HL-60 (cell line): ENCODE measurements around the gene DEFB132.

ENCODE experiments used
- DNase-seq, 2 experiments: peaks; one replicate each; pipeline ENCODE4 v3.0.0-alpha.2; 2010 to 2020; ENCODE audit warnings: low read depth in 1 of 2, low spot score in 1 of 2
- H3K27ac ChIP-seq: fragments of 250-450 bp; sonication (Bioruptor Pico); replicated peaks from 2 replicates; pipeline ENCODE4 v1.5.1; 2020; ENCODE audit warnings: mild to moderate bottlenecking, moderate library complexity
- H3K27me3 ChIP-seq: fragments of 250-450 bp; sonication (Bioruptor Pico); 2 replicates; pipeline ENCODE4 v1.5.1; 2021; ENCODE audit warnings: mild to moderate bottlenecking, moderate library complexity; ENCODE audit not compliant: insufficient read depth, poor library complexity, severe bottlenecking
- H3K4me3 ChIP-seq: replicated peaks from 2 replicates; pipeline ENCODE4 v1.5.1; 2011; ENCODE audit warnings: mild to moderate bottlenecking, control low read depth, low read length; ENCODE audit not compliant: insufficient read depth
- GABPA ChIP-seq: IDR thresholded peaks from 2 replicates; pipeline ENCODE4 v1.6.1; 2012; ENCODE audit warnings: low read depth
- POLR2AphosphoS5 ChIP-seq: IDR thresholded peaks from 2 replicates; pipeline ENCODE4 v1.6.1; 2012; ENCODE audit warnings: low read depth
- SPI1 ChIP-seq: IDR thresholded peaks from 2 replicates; pipeline ENCODE4 v1.6.1; 2012; ENCODE audit warnings: low read depth, mild to moderate bottlenecking, borderline replicate concordance
- TF ChIP-seq, protein P1 (sequence below): IDR thresholded peaks from 2 replicates; pipeline ENCODE4 v1.6.1; 2012; ENCODE audit warnings: low read depth; ENCODE audit not compliant: insufficient replicate concordance
- TF ChIP-seq, protein P2 (sequence below): IDR thresholded peaks from one replicate; pipeline ENCODE4 v1.5.1; 2011; ENCODE audit warnings: low read length, control low read depth, inconsistent platforms; ENCODE audit not compliant: insufficient read depth

DEFB132 gene

DNA sequence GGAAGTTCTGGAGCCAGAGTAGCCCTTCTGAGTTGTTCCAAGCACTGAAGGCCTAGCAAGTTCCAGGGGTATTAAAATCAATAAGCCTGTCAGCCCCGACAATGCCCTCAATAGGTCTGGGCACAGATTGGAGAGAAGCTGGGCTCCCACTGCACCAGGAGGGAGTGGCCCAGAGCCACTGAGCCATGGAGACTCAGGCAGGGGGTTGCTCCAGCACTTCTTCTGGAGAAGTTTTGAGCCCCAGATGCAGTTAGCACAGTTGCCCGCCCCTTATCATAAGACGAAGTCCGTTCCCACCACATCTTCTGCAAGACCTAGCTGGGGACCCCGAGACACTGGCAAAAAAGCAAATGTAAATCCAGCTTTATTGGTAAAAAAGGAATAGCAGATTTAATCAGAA, 13.0 kb downstream of the DEFB132 start:
- Histone ChIP-seq H3K27ac (no peak overlapping the region), H3K4me3 (no peak overlapping the region), H3K27me3 (no peaks in the 10 kb centered on the region)
- TF ChIP-seq, protein P1, sequence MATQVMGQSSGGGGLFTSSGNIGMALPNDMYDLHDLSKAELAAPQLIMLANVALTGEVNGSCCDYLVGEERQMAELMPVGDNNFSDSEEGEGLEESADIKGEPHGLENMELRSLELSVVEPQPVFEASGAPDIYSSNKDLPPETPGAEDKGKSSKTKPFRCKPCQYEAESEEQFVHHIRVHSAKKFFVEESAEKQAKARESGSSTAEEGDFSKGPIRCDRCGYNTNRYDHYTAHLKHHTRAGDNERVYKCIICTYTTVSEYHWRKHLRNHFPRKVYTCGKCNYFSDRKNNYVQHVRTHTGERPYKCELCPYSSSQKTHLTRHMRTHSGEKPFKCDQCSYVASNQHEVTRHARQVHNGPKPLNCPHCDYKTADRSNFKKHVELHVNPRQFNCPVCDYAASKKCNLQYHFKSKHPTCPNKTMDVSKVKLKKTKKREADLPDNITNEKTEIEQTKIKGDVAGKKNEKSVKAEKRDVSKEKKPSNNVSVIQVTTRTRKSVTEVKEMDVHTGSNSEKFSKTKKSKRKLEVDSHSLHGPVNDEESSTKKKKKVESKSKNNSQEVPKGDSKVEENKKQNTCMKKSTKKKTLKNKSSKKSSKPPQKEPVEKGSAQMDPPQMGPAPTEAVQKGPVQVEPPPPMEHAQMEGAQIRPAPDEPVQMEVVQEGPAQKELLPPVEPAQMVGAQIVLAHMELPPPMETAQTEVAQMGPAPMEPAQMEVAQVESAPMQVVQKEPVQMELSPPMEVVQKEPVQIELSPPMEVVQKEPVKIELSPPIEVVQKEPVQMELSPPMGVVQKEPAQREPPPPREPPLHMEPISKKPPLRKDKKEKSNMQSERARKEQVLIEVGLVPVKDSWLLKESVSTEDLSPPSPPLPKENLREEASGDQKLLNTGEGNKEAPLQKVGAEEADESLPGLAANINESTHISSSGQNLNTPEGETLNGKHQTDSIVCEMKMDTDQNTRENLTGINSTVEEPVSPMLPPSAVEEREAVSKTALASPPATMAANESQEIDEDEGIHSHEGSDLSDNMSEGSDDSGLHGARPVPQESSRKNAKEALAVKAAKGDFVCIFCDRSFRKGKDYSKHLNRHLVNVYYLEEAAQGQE = no peak
- TF ChIP-seq SPI1 (no peak), POLR2AphosphoS5 (no peak), GABPA (no peak)
- TF ChIP-seq, protein P2, sequence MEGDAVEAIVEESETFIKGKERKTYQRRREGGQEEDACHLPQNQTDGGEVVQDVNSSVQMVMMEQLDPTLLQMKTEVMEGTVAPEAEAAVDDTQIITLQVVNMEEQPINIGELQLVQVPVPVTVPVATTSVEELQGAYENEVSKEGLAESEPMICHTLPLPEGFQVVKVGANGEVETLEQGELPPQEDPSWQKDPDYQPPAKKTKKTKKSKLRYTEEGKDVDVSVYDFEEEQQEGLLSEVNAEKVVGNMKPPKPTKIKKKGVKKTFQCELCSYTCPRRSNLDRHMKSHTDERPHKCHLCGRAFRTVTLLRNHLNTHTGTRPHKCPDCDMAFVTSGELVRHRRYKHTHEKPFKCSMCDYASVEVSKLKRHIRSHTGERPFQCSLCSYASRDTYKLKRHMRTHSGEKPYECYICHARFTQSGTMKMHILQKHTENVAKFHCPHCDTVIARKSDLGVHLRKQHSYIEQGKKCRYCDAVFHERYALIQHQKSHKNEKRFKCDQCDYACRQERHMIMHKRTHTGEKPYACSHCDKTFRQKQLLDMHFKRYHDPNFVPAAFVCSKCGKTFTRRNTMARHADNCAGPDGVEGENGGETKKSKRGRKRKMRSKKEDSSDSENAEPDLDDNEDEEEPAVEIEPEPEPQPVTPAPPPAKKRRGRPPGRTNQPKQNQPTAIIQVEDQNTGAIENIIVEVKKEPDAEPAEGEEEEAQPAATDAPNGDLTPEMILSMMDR = no peak
- no peak for DNase-seq

DNA sequence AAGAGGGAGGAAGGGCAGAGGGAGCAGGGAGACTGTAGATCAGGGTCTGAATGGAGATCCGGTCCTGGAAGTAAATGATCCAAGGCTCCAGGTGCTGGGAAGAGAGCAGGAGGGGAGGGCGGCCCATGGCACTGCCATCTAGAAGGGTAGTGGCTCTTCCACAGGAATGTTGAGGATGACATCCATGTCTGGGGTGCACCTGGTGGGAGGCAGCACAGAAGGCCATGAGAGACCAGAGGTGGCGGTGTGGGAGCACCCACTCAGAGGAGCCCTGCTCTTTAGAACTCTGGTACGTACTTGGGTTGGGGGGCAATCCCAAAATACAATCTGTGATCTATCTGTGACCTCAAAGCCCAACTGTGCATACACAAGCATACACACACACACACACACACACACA, 13.5 kb downstream of the DEFB132 start:
- no peak overlapping the region for H3K4me3 ChIP-seq
- DNase-seq = no peak
- no peaks in the 10 kb centered on the region for H3K27me3 ChIP-seq
- H3K27ac ChIP-seq = no peak overlapping the region
- no peak for TF ChIP-seq GABPA
- no peak for TF ChIP-seq POLR2AphosphoS5
- TF ChIP-seq SPI1 = no peak
- TF ChIP-seq, protein P2 = no peak
- TF ChIP-seq, protein P1 = no peak

DNA sequence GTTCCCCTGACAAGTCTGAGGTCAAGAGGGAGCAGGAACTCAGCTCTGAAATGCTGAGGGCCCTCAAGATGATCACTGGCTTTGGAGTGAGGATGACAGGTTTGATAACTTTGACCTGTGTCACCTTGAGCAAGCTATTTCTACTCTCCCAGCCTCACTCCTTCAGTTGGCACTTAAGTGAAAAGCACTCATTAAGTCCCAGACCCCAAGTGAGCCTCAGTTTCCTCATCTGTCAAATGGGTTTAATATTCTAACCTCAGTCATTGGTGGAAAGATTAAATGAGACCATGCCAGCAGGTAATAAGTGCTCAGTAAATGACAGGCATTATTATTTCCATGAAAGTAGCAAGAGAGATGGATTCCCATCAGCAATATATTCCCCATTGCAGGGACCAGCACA, 14.0 kb downstream of the DEFB132 start:
- Histone ChIP-seq H3K27ac (no peak overlapping the region), H3K4me3 (no peak overlapping the region), H3K27me3 (no peaks in the 10 kb centered on the region)
- no peak for DNase-seq
- TF ChIP-seq, protein P1 = no peak
- TF ChIP-seq POLR2AphosphoS5 = no peak
- TF ChIP-seq SPI1 = no peak
- TF ChIP-seq, protein P2 = no peak
- TF ChIP-seq GABPA = no peak
